Activated gamma-delta T cell treated with anti-CD3 and anti-CD28 coated beads, Interleukin-2, amount 50 U/mL, for 16 hours (primary cell): ENCODE results near the gene USP17L29.
"Not testable (repeated sequence)": the region's sequence is repeated elsewhere in the genome, so short reads cannot be mapped to it uniquely, and the experiment has no call there.

Experiments used
- DNase-seq: peaks from one replicate; pipeline ENCODE4 v3.0.0-alpha.2; 2020; ENCODE audit warnings: low read depth

Gene USP17L29, protein sequence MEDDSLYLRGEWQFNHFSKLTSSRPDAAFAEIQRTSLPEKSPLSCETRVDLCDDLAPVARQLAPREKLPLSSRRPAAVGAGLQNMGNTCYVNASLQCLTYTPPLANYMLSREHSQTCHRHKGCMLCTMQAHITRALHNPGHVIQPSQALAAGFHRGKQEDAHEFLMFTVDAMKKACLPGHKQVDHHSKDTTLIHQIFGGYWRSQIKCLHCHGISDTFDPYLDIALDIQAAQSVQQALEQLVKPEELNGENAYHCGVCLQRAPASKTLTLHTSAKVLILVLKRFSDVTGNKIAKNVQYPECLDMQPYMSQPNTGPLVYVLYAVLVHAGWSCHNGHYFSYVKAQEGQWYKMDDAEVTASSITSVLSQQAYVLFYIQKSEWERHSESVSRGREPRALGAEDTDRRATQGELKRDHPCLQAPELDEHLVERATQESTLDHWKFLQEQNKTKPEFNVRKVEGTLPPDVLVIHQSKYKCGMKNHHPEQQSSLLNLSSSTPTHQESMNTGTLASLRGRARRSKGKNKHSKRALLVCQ

DNA sequence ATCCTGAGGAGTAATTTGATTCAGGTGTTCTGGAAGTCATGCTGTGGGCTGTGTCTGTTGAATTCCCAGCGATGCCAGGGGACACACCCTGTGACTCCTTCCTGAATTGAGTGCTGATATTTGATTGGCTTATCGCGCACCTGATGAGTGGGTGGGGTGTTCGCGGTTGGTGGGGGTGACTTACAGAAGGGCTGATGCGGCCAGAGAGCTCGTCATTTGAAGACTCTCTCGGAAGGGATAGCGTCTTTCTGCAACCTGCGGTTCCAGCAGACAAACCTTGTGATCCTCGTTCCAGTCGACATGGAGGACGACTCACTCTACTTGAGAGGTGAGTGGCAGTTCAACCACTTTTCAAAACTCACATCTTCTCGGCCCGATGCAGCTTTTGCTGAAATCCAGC lies at the start of gene USP17L29:
USP17L29 (plus strand) TSS at position 301 of the 400 bp plus-strand sequence; CDS start at position 301, 0 bp downstream.
- not testable (repeated sequence) for DNase-seq

DNA sequence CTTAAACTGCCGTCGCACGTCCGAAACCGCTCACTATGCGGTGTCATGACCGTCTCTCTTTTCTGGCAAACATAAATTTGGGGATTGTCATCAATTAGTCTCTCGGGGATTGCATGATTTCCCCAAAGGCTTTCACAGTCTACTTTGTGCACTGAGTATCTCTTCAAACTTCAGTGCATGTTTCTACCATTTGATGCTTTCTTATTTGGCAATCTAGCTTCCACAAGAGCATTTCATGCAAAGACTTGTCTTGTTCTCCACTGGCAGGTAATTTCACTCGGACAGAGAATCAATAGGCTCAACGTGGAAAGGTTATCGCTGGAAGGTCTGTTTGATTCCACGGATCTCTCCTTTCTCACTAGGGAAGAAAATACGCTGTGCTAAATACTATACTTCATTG lies 29.2 kb upstream of the USP17L29 start:
- not testable (repeated sequence) for DNase-seq

DNA sequence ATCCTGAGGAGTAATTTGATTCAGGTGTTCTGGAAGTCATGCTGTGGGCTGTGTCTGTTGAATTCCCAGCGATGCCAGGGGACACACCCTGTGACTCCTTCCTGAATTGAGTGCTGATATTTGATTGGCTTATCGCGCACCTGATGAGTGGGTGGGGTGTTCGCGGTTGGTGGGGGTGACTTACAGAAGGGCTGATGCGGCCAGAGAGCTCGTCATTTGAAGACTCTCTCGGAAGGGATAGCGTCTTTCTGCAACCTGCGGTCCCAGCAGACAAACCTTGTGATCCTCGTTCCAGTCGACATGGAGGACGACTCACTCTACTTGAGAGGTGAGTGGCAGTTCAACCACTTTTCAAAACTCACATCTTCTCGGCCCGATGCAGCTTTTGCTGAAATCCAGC lies 28.6 kb upstream of the USP17L29 start, which contains the start of gene USP17L24:
USP17L24 (plus strand) TSS at position 301 of the 400 bp plus-strand sequence; CDS start at position 301, 0 bp downstream.
- not testable (repeated sequence) for DNase-seq

DNA sequence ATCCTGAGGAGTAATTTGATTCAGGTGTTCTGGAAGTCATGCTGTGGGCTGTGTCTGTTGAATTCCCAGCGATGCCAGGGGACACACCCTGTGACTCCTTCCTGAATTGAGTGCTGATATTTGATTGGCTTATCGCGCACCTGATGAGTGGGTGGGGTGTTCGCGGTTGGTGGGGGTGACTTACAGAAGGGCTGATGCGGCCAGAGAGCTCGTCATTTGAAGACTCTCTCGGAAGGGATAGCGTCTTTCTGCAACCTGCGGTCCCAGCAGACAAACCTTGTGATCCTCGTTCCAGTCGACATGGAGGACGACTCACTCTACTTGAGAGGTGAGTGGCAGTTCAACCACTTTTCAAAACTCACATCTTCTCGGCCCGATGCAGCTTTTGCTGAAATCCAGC lies 23.8 kb upstream of the USP17L29 start, which contains the start of gene USP17L25:
USP17L25 (plus strand) TSS at position 301 of the 400 bp plus-strand sequence; CDS start at position 301, 0 bp downstream.
- not testable (repeated sequence) for DNase-seq

DNA sequence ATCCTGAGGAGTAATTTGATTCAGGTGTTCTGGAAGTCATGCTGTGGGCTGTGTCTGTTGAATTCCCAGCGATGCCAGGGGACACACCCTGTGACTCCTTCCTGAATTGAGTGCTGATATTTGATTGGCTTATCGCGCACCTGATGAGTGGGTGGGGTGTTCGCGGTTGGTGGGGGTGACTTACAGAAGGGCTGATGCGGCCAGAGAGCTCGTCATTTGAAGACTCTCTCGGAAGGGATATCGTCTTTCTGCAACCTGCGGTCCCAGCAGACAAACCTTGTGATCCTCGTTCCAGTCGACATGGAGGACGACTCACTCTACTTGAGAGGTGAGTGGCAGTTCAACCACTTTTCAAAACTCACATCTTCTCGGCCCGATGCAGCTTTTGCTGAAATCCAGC lies 19.1 kb upstream of the USP17L29 start, which contains the start of gene USP17L26:
USP17L26 (plus strand) TSS at position 301 of the 400 bp plus-strand sequence; CDS start at position 301, 0 bp downstream.
- not testable (repeated sequence) for DNase-seq

DNA sequence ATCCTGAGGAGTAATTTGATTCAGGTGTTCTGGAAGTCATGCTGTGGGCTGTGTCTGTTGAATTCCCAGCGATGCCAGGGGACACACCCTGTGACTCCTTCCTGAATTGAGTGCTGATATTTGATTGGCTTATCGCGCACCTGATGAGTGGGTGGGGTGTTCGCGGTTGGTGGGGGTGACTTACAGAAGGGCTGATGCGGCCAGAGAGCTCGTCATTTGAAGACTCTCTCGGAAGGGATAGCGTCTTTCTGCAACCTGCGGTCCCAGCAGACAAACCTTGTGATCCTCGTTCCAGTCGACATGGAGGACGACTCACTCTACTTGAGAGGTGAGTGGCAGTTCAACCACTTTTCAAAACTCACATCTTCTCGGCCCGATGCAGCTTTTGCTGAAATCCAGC lies 14.3 kb upstream of the USP17L29 start, which contains the start of gene USP17L5:
USP17L5 (plus strand) TSS at position 301 of the 400 bp plus-strand sequence; CDS start at position 301, 0 bp downstream.
- DNase-seq = not testable (repeated sequence)

DNA sequence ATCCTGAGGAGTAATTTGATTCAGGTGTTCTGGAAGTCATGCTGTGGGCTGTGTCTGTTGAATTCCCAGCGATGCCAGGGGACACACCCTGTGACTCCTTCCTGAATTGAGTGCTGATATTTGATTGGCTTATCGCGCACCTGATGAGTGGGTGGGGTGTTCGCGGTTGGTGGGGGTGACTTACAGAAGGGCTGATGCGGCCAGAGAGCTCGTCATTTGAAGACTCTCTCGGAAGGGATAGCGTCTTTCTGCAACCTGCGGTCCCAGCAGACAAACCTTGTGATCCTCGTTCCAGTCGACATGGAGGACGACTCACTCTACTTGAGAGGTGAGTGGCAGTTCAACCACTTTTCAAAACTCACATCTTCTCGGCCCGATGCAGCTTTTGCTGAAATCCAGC lies 9.6 kb upstream of the USP17L29 start, which contains the start of gene USP17L27:
USP17L27 (plus strand) TSS at position 301 of the 400 bp plus-strand sequence; CDS start at position 301, 0 bp downstream.
- DNase-seq = not testable (repeated sequence)

DNA sequence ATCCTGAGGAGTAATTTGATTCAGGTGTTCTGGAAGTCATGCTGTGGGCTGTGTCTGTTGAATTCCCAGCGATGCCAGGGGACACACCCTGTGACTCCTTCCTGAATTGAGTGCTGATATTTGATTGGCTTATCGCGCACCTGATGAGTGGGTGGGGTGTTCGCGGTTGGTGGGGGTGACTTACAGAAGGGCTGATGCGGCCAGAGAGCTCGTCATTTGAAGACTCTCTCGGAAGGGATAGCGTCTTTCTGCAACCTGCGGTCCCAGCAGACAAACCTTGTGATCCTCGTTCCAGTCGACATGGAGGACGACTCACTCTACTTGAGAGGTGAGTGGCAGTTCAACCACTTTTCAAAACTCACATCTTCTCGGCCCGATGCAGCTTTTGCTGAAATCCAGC lies 4.8 kb upstream of the USP17L29 start, which contains the start of gene USP17L28:
USP17L28 (plus strand) TSS at position 301 of the 400 bp plus-strand sequence; CDS start at position 301, 0 bp downstream.
- not testable (repeated sequence) for DNase-seq

DNA sequence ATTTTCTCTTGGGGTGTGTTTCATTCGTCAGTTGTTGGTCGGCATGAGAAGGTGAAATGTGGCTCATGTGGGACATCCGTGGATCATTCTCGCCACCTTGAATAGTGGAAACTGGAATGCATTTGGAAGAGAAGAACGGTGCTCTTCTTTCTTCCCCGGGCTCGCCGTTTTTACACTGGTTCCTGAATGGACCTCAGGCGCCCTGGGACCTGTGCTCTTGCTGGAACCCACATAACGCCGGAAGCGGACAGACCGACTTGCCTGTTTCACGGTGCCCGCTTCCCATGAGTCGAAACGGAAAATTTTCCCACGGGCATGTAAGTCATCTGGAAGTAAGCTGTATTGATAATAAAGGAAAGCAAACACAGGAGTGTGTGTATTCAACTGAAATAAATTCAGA lies 2.6 kb upstream of the USP17L29 start:
- DNase-seq = not testable (repeated sequence)

DNA sequence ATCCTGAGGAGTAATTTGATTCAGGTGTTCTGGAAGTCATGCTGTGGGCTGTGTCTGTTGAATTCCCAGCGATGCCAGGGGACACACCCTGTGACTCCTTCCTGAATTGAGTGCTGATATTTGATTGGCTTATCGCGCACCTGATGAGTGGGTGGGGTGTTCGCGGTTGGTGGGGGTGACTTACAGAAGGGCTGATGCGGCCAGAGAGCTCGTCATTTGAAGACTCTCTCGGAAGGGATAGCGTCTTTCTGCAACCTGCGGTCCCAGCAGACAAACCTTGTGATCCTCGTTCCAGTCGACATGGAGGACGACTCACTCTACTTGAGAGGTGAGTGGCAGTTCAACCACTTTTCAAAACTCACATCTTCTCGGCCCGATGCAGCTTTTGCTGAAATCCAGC lies 9.4 kb downstream of the USP17L29 start, which contains the start of gene USP17L30:
USP17L30 (plus strand) TSS at position 301 of the 400 bp plus-strand sequence; CDS start at position 301, 0 bp downstream.
- not testable (repeated sequence) for DNase-seq

DNA sequence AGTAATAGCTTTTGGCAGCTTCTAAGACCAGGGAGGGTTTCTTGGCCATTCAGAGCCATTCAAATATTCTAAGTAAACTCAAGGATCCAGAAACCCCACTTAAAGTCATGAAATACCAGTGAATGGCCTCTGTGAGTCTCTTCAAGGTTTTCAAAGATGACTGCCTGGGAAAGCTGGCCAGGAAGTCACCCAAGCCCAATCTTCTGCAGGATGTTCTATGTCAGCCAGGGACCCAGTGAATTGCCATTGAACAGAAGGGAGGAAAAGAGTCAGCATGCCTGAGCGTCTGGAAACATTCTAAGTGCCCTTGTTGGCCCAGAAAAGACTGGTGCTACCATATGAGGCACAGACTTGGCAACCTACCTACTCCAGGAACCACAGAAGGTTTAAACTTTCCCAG lies 26.4 kb downstream of the USP17L29 start:
- DNase-seq = not testable (repeated sequence)

DNA sequence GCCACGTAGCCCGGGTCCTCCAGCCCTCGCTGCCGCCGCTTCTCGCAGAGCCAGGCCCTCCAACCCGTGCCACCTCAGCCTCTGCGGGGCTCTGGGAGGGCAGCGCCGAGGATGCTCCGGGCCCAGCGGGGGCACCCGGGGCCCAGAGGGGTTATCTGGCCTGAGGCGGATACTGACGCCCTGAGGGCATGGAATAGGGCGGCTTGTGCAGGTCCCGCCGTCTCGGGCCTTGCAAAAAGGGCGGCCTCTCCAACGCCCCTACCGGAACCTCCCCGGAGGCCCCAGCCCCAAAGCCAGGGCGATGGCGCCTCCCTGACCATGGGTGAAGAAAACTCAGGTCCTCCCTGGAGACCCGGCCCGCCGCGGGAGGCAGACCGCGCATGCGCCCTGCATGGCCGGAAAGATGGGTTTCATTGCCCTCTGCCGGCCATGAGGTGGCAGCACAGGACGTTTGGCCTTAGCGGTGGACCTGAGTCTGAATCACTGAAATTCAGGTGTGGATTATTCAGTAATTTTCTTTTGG lies 27.6 kb downstream of the USP17L29 start:
- not testable (repeated sequence) for DNase-seq

DNA sequence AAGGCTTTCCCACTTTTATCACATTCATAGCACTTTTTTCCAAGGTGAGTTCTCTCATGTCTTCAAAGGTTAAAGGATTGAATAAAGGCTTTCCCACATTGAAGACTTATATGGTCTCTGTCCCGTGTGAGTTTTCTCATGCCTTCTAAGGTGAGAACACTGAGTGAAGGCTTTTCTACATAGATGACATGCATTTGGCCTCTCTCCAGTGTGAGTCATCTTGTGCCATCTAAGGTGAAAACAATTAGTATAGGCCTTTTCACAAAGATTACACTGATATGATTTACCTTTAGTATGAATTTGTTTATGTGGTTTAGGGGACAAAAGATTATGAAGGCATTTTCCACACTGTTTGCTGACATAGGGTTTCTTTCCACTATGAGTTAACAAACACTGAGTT lies 30.7 kb downstream of the USP17L29 start:
- no peak for DNase-seq

DNA sequence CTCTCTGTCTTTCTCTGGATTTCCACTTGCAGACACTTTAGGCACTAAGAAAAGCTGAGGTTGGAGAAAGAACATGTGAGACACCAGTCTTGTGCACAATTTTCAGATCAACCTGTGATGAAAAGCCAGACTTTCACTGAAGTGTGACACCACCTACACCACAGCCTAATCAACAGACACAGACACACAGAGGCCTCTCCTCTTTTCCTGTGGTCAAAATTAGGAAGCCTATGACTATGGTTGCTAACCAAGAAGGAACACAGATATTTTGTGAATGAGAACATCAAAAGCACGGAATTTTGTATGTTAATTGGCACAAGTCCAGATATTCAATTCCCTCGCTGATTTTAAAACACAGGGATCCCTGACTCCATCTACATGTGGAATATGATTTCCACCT lies 35.6 kb downstream of the USP17L29 start:
- DNase-seq = not testable (repeated sequence)
